Measurements from ENCODE around the gene ZNRF3.

GRCh38 chr22:28838971-28839370 lies 44.4 kb upstream of the ZNRF3 start:
- TF ChIP-seq, protein P1, sequence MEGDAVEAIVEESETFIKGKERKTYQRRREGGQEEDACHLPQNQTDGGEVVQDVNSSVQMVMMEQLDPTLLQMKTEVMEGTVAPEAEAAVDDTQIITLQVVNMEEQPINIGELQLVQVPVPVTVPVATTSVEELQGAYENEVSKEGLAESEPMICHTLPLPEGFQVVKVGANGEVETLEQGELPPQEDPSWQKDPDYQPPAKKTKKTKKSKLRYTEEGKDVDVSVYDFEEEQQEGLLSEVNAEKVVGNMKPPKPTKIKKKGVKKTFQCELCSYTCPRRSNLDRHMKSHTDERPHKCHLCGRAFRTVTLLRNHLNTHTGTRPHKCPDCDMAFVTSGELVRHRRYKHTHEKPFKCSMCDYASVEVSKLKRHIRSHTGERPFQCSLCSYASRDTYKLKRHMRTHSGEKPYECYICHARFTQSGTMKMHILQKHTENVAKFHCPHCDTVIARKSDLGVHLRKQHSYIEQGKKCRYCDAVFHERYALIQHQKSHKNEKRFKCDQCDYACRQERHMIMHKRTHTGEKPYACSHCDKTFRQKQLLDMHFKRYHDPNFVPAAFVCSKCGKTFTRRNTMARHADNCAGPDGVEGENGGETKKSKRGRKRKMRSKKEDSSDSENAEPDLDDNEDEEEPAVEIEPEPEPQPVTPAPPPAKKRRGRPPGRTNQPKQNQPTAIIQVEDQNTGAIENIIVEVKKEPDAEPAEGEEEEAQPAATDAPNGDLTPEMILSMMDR (IDR thresholded peaks at IDR 0.05) = no peak
- no peak for TF ChIP-seq POLR2A (IDR thresholded peaks at IDR 0.05)
